Caco-2 (cell line): ENCODE results near the gene TEAD3. TPM values are rescaled to one million over a fixed set of nuclear protein-coding genes. Genes with fewer than 3 reads are reported as not detected.

ENCODE experiments used
- BruUV-seq: library from RNA; stranded (reverse); fragments of 400-500 nt; replicated peaks from 2 replicates; lab custom pipeline; 2021; lab: Mats Ljungman, UMichigan
- CTCF ChIA-PET: fragments of 300-600 bp; sonication (Branson Sonifier 250); formaldehyde crosslinking; loops from one replicate; lab custom pipeline; 2022; ENCODE audit warnings: antibody characterized with exemption; lab: Charles Lee
- POLR2A ChIA-PET: fragments of 300-600 bp; sonication (Branson Sonifier 250); formaldehyde crosslinking; loops from one replicate; lab custom pipeline; 2022; ENCODE audit warnings: antibody characterized with exemption; lab: Charles Lee
- DNase-seq, 2 experiments: peaks; one replicate each; pipeline versions ENCODE4 v3.0.0 to v3.0.0-alpha.2; 2020 to 2022
- H3K27me3 ChIP-seq: replicated peaks from 2 replicates; pipeline ENCODE4 v1.6.0; 2011; ENCODE audit warnings: low read length; ENCODE audit not compliant: control insufficient read depth, insufficient read depth
- H3K36me3 ChIP-seq: 2 replicates; pipeline ENCODE4 v1.5.1; 2011; ENCODE audit warnings: low read length; ENCODE audit not compliant: control insufficient read depth, insufficient read depth
- H3K4me1 ChIP-seq: fragments of 250-450 bp; sonication (Bioruptor Pico); 2 replicates; pipeline ENCODE4 v1.5.1; 2020; ENCODE audit warnings: mild to moderate bottlenecking
- H3K4me3 ChIP-seq: 2 replicates; pipeline ENCODE4 v1.5.1; 2011; ENCODE audit warnings: low read depth, mild to moderate bottlenecking, control low read depth, low read length
- H3K9me3 ChIP-seq: fragments of 250-450 bp; sonication (Bioruptor Pico); 2 replicates; pipeline ENCODE4 v1.5.1; 2020; ENCODE audit warnings: mild to moderate bottlenecking, moderate library complexity
- H3K27ac Mint-ChIP-seq: one replicate; pipeline ENCODE4 v1.8.0; 2022; ENCODE audit warnings: mixed read lengths; ENCODE audit not compliant: unreplicated experiment
- H3K27me3 Mint-ChIP-seq: one replicate; pipeline ENCODE4 v1.8.0; 2022; ENCODE audit warnings: mixed read lengths; ENCODE audit not compliant: insufficient read depth, unreplicated experiment
- H3K36me3 Mint-ChIP-seq: one replicate; pipeline ENCODE4 v1.8.0; 2022; ENCODE audit warnings: mild to moderate bottlenecking, mixed read lengths; ENCODE audit not compliant: insufficient read depth, unreplicated experiment
- H3K4me1 Mint-ChIP-seq: one replicate; pipeline ENCODE4 v1.8.0; 2022; ENCODE audit warnings: low read depth, mixed read lengths; ENCODE audit not compliant: unreplicated experiment
- H3K4me3 Mint-ChIP-seq: one replicate; pipeline ENCODE4 v1.8.0; 2022; ENCODE audit warnings: mild to moderate bottlenecking, moderate library complexity, mixed read lengths; ENCODE audit not compliant: unreplicated experiment
- H3K9me3 Mint-ChIP-seq: one replicate; pipeline ENCODE4 v1.8.0; 2022; ENCODE audit warnings: mixed read lengths; ENCODE audit not compliant: unreplicated experiment
- intact Hi-C: fragments of 100-400 bp; cut with micrococcal nuclease; formaldehyde crosslinking; loops from one replicate; pipeline ENCODE4 v1.10.0; 2022; ENCODE audit not compliant: unreplicated experiment
- total RNA-seq: library from RNA; stranded (reverse); gene quantifications from 2 replicates; pipeline ENCODE4 v1.2.3, GENCODE V29; 2022
- TF ChIP-seq, protein P1 (sequence below), 2 experiments: fragments of 200-600 bp in 1 of 2; IDR thresholded peaks; 1 replicate in 1 of 2; 2 replicates in 1 of 2; pipeline versions ENCODE4 v1.5.1 to v1.8.0; 2011 to 2022; ENCODE audit warnings: antibody characterized with exemption in 1 of 2, control low read depth in 1 of 2, inconsistent platforms in 1 of 2, low read depth in 1 of 2, low read length in 1 of 2, mild to moderate bottlenecking in 1 of 2, moderate library complexity in 1 of 2; ENCODE audit not compliant: insufficient read depth in 1 of 2, severe bottlenecking in 1 of 2, unreplicated experiment in 1 of 2

Gene TEAD3
- total RNA-seq, 1 experiment from 2014 or later: 57.2 TPM

DNA sequence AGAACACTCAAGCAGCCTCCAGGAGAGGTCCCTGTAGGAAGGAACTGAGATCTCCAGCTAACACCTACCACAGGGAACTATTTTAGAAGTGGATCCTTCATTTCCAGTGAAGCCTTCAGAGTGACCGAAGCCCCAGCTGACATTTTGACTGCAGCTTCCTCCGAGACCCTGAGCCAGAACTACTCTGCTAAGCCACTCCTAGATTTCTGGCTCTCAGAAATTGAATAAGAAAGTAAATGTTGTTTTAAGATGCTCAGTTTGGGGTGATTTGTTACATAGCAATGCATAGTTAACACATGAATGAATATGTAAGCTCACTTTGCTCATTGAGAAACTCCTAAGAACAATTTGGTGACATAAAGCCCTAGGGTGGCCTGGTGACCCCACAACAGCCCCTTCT lies 10.3 kb upstream of the TEAD3 start:
- intact Hi-C loops: no loop called here
- Histone ChIP-seq H3K36me3 (no peaks in the 10 kb centered on the region), H3K4me1 (no peaks in the 10 kb centered on the region), H3K4me3 (no peak overlapping the region), H3K9me3 (no peaks in the 10 kb centered on the region), H3K27me3 (no peaks in the 10 kb centered on the region)
- TF ChIP-seq, protein P1, sequence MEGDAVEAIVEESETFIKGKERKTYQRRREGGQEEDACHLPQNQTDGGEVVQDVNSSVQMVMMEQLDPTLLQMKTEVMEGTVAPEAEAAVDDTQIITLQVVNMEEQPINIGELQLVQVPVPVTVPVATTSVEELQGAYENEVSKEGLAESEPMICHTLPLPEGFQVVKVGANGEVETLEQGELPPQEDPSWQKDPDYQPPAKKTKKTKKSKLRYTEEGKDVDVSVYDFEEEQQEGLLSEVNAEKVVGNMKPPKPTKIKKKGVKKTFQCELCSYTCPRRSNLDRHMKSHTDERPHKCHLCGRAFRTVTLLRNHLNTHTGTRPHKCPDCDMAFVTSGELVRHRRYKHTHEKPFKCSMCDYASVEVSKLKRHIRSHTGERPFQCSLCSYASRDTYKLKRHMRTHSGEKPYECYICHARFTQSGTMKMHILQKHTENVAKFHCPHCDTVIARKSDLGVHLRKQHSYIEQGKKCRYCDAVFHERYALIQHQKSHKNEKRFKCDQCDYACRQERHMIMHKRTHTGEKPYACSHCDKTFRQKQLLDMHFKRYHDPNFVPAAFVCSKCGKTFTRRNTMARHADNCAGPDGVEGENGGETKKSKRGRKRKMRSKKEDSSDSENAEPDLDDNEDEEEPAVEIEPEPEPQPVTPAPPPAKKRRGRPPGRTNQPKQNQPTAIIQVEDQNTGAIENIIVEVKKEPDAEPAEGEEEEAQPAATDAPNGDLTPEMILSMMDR (IDR thresholded peaks at IDR 0.05; ENCODE audit: insufficient read depth in 1 of 2, low read depth in 1 of 2, low read length in 1 of 2, severe bottlenecking in 1 of 2, unreplicated experiment in 1 of 2): no peak
- CTCF ChIA-PET: interaction anchor here (1.4 kb wide), 1 partner anchor 14 kb away, joined by 3 read pairs; no protein-coding TSS in a partner anchor
- H3K27me3 Mint-ChIP-seq: no peaks in the 10 kb centered on the region
- peaks cover 5% of the 10 kb centered on the region for H3K4me1 Mint-ChIP-seq
- no peak for DNase-seq
- H3K9me3 Mint-ChIP-seq: no peaks in the 10 kb centered on the region
- no peak overlapping the region for H3K4me3 Mint-ChIP-seq
- no peak overlapping the region for H3K27ac Mint-ChIP-seq
- H3K36me3 Mint-ChIP-seq: peaks cover 5% of the 10 kb centered on the region
- POLR2A ChIA-PET: interaction anchor here (0.6 kb wide), 1 partner anchor 208 kb away, joined by 3 read pairs; no protein-coding TSS in a partner anchor
- no TSS peak for BruUV-seq

DNA sequence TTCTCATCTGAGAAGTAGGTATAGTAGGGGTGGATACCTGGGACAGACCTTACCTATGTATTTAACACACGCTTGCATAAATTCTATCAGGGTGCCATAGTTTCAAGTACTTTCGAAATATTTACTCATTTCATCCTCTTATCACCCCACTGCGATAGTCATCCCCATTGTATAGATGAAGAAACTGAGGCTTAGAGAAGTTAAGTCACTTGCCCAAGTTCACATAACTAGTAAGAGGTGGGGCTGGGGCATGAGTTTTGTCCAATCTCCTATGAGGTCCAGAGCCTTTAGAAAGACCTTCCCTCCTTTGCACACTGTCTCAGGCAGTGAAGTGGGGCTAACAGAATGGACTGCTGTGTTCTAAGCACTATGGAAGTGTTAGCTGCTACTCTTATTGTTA lies 9.7 kb upstream of the TEAD3 start:
- Mint-ChIP-seq H3K4me1 (peaks cover 5% of the 10 kb centered on the region), H3K36me3 (peaks cover 5% of the 10 kb centered on the region), H3K27ac (no peak overlapping the region), H3K9me3 (no peaks in the 10 kb centered on the region), H3K27me3 (no peaks in the 10 kb centered on the region), H3K4me3 (no peak overlapping the region)
- intact Hi-C loops: no loop called here
- H3K4me1 ChIP-seq: no peaks in the 10 kb centered on the region
- ChIA-PET CTCF (no interaction called here), POLR2A (no interaction called here)
- no peaks in the 10 kb centered on the region for H3K27me3 ChIP-seq
- no peaks in the 10 kb centered on the region for H3K9me3 ChIP-seq
- TF ChIP-seq, protein P1 (IDR thresholded peaks at IDR 0.05; ENCODE audit: insufficient read depth in 1 of 2, low read depth in 1 of 2, low read length in 1 of 2, severe bottlenecking in 1 of 2, unreplicated experiment in 1 of 2): no peak
- no peaks in the 10 kb centered on the region for H3K36me3 ChIP-seq
- no peak for DNase-seq
- no peak overlapping the region for H3K4me3 ChIP-seq
- no TSS peak for BruUV-seq

DNA sequence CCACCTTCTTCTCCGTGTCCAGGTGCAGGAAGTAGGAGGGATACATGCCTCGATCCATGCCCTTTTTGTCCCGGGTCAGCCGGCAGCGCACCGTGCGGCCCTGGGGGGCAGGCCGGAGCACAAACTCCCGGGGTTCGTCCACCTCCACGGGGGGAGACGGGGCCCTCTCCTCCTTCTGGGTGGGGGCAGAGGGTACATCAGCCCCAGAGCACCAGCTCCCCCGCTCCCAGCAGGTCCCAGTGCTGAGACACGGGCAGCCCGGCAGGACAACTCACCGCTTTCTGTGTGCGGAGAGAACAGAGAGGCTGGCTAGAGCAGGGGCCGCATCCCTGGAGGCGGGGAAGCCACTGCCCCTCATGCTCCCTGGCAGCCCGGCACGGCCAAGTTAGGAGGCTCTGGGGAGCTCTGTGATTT lies 9.1 kb upstream of the TEAD3 start:
- intact Hi-C loops: no loop called here
- no peaks in the 10 kb centered on the region for H3K27me3 ChIP-seq
- H3K36me3 ChIP-seq: no peaks in the 10 kb centered on the region
- DNase-seq: no peak
- Mint-ChIP-seq H3K9me3 (no peaks in the 10 kb centered on the region), H3K36me3 (peaks cover 5% of the 10 kb centered on the region), H3K27ac (no peak overlapping the region), H3K4me3 (no peak overlapping the region), H3K4me1 (peaks cover 5% of the 10 kb centered on the region), H3K27me3 (no peaks in the 10 kb centered on the region)
- H3K4me1 ChIP-seq: no peaks in the 10 kb centered on the region
- ChIA-PET CTCF (no interaction called here), POLR2A (no interaction called here)
- TF ChIP-seq, protein P1 (IDR thresholded peaks at IDR 0.05; ENCODE audit: insufficient read depth in 1 of 2, low read depth in 1 of 2, low read length in 1 of 2, severe bottlenecking in 1 of 2, unreplicated experiment in 1 of 2): no peak
- BruUV-seq: no TSS peak
- no peaks in the 10 kb centered on the region for H3K9me3 ChIP-seq
- H3K4me3 ChIP-seq: no peak overlapping the region
